Upper lobe of left lung (tissue), 6 donors: ENCODE data around the gene MECP2. TPM values are rescaled to one million over a fixed set of nuclear protein-coding genes. Genes with fewer than 3 reads are reported as not detected.

Source experiments
- ATAC-seq, 2 donors: fragments of 200-7000 bp; cut with Tn5 transposase; one replicate each; pipeline ENCODE4 v1.9.1; 2022; ENCODE audit warnings: mild to moderate bottlenecking in 2 of 2, moderate library complexity in 2 of 2; ENCODE audit not compliant: low FRiP score in 2 of 2
- DNase-seq, 2 donors: peaks; one replicate each; pipeline ENCODE4 v3.0.0-alpha.2; 2019 to 2020
- H3K27ac ChIP-seq, 4 donors: fragments of 200-600 bp; sonication (generic); one replicate each; pipeline ENCODE4 v1.5.1; 2016 to 2019
- H3K27me3 ChIP-seq, 4 donors: fragments of 200-600 bp; sonication (generic); one replicate each; pipeline ENCODE4 v1.5.1; 2017 to 2019
- H3K36me3 ChIP-seq, 4 donors: fragments of 200-600 bp; sonication (generic); one replicate each; pipeline ENCODE4 v1.5.1; 2016 to 2019
- H3K4me1 ChIP-seq, 4 donors: fragments of 200-600 bp; sonication (generic); one replicate each; pipeline ENCODE4 v1.5.1; 2018 to 2019
- H3K4me3 ChIP-seq, 4 donors: fragments of 200-600 bp; sonication (generic); one replicate each; pipeline ENCODE4 v1.5.1; 2017 to 2019; ENCODE audit warnings: mild to moderate bottlenecking in 2 of 4, moderate library complexity in 1 of 4
- H3K9me3 ChIP-seq, 4 donors: fragments of 200-600 bp; sonication (generic); one replicate each; pipeline ENCODE4 v1.5.1; 2018 to 2019
- EP300 ChIP-seq, 4 donors: sonication (generic); formaldehyde crosslinking; IDR thresholded peaks; one replicate each; pipeline ENCODE4 v1.5.1; 2017; ENCODE audit warnings: antibody characterized with exemption in 4 of 4, control low read depth in 2 of 4
- POLR2A ChIP-seq, 4 donors: fragments of 450-650 bp; IDR thresholded peaks; one replicate each; pipeline ENCODE4 v1.5.1; 2016 to 2017; ENCODE audit warnings: antibody characterized with exemption in 4 of 4, mild to moderate bottlenecking in 2 of 4
- POLR2AphosphoS5 ChIP-seq, 2 donors: sonication (generic); formaldehyde crosslinking; IDR thresholded peaks; one replicate each; pipeline ENCODE4 v1.5.1; 2017; ENCODE audit warnings: antibody characterized with exemption in 2 of 2
- WGBS, 2 donors: methylation state at CpG; one replicate each; pipeline ENCODE4 v1.1.5; 2017 to 2018; 5-methylcytosine and 5-hydroxymethylcytosine counted together
- total RNA-seq, 6 donors: library from RNA; depleted of rRNA in 4 of 6; stranded (reverse); fragments of >200 nt in 4 of 6; gene quantifications; one replicate each; pipeline versions ENCODE4 v1.1.0 to v1.2.1, GENCODE V29; 2016 to 2021
- TF ChIP-seq, protein P1 (sequence below), 6 experiments: fragments of 450-650 bp in 4 of 6; fragments of 200-600 bp in 2 of 6; sonication (generic) in 2 of 6; IDR thresholded peaks; one replicate each; pipeline ENCODE4 v1.5.1; 2016 to 2019; ENCODE audit warnings: antibody characterized with exemption in 6 of 6
- donor health status: DM: no; HTN: no; CAD: no; lungs with moderate emphysema.
- donor health status: DM: no; HTN: yes; CAD: no; lungs with severe emphysema.

Gene MECP2
- total RNA-seq, 6 donors from 2014 or later, result 43.3 to 110 (median 59.3) TPM

DNA sequence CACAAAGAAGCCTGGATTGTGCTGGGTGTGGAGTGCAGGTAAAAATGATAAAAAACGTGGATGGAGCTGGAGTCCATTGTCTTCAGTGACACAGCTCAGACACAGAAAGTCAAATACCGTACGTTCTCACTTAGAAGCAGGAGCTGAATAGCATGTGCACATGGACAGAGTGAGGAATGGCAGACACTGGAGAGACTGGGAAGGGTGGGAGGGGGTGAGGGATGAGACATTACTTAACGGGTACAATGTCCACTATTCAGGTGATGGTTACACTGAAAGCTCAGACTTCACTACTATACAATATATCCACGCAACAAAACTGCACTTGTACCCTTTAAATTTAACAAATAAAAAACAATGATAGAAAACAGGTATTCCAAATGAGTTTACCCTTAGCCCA is 59.8 kb downstream of the MECP2 start:
- H3K27ac ChIP-seq, result no peak overlapping the region

DNA sequence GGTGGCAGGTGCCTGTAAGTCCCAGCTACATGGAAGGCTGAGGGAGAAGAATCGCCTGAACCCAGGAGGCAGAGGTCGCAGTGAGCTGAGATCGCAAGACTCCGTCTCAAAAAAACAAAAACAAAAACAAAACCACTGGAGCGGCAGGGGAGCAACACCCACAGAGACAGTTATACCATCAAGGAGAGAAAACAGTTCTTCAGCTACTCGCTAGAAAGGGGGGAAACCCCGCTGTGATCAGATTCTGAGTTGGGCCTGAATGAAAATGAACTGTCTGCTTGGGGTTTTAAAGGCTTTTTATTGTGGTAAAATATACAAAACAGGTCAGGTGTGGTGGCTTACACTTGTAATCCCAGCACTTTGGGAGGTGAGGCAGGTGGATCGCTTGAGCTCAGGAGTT is 61.0 kb downstream of the MECP2 start:
- WGBS, 2 donors, result 73 to 89% methylated on average over 8 of the region's 8 CpGs
- ATAC-seq, result no peak
- H3K4me3 ChIP-seq, result no peak overlapping the region
- DNase-seq, result no peak
- peaks cover 0 to 19% (median 9%) of the 10 kb centered on the region in 4 donors for H3K4me1 ChIP-seq
- no peaks in the 10 kb centered on the region for H3K9me3 ChIP-seq
- H3K27me3 ChIP-seq, result peaks cover 0 to 3% (median 0%) of the 10 kb centered on the region in 4 donors
- no peak overlapping the region for H3K27ac ChIP-seq
- TF ChIP-seq, protein P1, sequence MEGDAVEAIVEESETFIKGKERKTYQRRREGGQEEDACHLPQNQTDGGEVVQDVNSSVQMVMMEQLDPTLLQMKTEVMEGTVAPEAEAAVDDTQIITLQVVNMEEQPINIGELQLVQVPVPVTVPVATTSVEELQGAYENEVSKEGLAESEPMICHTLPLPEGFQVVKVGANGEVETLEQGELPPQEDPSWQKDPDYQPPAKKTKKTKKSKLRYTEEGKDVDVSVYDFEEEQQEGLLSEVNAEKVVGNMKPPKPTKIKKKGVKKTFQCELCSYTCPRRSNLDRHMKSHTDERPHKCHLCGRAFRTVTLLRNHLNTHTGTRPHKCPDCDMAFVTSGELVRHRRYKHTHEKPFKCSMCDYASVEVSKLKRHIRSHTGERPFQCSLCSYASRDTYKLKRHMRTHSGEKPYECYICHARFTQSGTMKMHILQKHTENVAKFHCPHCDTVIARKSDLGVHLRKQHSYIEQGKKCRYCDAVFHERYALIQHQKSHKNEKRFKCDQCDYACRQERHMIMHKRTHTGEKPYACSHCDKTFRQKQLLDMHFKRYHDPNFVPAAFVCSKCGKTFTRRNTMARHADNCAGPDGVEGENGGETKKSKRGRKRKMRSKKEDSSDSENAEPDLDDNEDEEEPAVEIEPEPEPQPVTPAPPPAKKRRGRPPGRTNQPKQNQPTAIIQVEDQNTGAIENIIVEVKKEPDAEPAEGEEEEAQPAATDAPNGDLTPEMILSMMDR (IDR thresholded peaks at IDR 0.05), result no peak
- TF ChIP-seq EP300 (IDR thresholded peaks at IDR 0.05) (no peak), POLR2A (IDR thresholded peaks at IDR 0.05) (no peak), POLR2AphosphoS5 (IDR thresholded peaks at IDR 0.05) (no peak)
- H3K36me3 ChIP-seq, result peaks cover 0 to 9% (median 5%) of the 10 kb centered on the region in 4 donors

More for the DNA sequence above, 59.8 kb downstream of the MECP2 start:
- Histone ChIP-seq H3K4me1 (peaks cover 3 to 31% (median 20%) of the 10 kb centered on the region in 4 donors), H3K27me3 (peaks cover 0 to 3% (median 0%) of the 10 kb centered on the region in 4 donors), H3K9me3 (no peaks in the 10 kb centered on the region), H3K36me3 (no peaks in the 10 kb centered on the region), H3K4me3 (no peak overlapping the region)
- WGBS, 2 donors, result 79 to 85% methylated on average over 5 of the region's 5 CpGs
- TF ChIP-seq, protein P1 (IDR thresholded peaks at IDR 0.05), result no peak
- no peak for TF ChIP-seq POLR2A (IDR thresholded peaks at IDR 0.05)
- TF ChIP-seq POLR2AphosphoS5 (IDR thresholded peaks at IDR 0.05), result no peak
- no peak for TF ChIP-seq EP300 (IDR thresholded peaks at IDR 0.05)
- no peak for ATAC-seq
- DNase-seq, result no peak

DNA sequence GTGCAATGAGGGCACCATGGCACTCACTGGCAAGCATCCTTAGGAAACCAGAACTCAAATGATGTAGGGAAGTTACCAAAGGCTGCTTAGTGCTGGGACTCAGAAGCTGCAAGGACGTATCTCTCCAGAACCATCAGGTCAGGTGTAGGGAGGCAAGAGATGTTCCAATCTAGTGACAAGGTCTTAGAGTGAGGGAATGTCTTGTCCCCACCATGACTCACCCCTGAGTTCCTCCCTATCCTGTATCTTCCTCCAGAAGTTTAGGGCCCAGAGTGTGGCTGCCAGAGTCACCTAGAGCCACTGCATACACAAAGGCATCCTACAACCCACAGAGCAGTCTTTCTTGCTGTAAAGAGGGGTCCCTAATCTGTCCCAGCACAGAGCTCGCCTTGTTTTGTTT is 63.7 kb downstream of the MECP2 start:
- no peak overlapping the region for H3K4me3 ChIP-seq
- no peaks in the 10 kb centered on the region for H3K9me3 ChIP-seq
- DNase-seq (no peak), ATAC-seq (no peak)
- 94 to 100% methylated on average over 1 to 2 of the region's 2 CpGs for WGBS, 2 donors
- H3K36me3 ChIP-seq, result peaks cover 0 to 33% (median 21%) of the 10 kb centered on the region in 4 donors
- no peak overlapping the region for H3K27ac ChIP-seq
- TF ChIP-seq EP300 (IDR thresholded peaks at IDR 0.05) (no peak), POLR2A (IDR thresholded peaks at IDR 0.05) (no peak), POLR2AphosphoS5 (IDR thresholded peaks at IDR 0.05) (no peak)
- TF ChIP-seq, protein P1 (IDR thresholded peaks at IDR 0.05), result no peak
- no peaks in the 10 kb centered on the region for H3K27me3 ChIP-seq
- H3K4me1 ChIP-seq, result no peaks in the 10 kb centered on the region

DNA sequence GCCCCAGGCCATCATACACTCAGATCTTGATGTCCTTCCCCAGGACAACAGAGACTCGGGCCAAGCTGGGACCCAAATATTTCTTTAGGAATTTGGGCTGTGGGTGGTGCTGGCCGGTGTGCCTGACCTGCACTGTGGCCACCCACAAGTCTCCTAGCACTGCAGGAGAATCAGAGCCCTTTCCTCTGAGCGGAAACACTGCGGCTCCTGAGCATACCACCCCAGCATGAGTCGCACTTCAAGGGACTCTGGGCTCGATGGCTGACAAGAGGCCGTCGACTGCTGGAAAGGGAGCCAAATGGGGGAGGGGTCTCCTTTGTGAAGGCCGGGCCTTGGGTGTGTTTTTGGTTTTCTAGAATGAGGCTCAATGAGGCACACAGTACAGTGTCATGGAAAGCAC is 64.9 kb downstream of the MECP2 start:
- no peak overlapping the region for H3K4me3 ChIP-seq
- no peaks in the 10 kb centered on the region for H3K9me3 ChIP-seq
- DNase-seq (no peak), ATAC-seq (no peak)
- H3K4me1 ChIP-seq, result no peaks in the 10 kb centered on the region
- WGBS, 2 donors, result 40 to 89% methylated on average over 1 to 8 of the region's 9 CpGs
- no peaks in the 10 kb centered on the region for H3K27me3 ChIP-seq
- no peak overlapping the region for H3K27ac ChIP-seq
- TF ChIP-seq POLR2A (IDR thresholded peaks at IDR 0.05) (no peak), POLR2AphosphoS5 (IDR thresholded peaks at IDR 0.05) (no peak), EP300 (IDR thresholded peaks at IDR 0.05) (no peak)
- TF ChIP-seq, protein P1 (IDR thresholded peaks at IDR 0.05), result no peak
- peaks cover 0 to 43% (median 21%) of the 10 kb centered on the region in 4 donors for H3K36me3 ChIP-seq

DNA sequence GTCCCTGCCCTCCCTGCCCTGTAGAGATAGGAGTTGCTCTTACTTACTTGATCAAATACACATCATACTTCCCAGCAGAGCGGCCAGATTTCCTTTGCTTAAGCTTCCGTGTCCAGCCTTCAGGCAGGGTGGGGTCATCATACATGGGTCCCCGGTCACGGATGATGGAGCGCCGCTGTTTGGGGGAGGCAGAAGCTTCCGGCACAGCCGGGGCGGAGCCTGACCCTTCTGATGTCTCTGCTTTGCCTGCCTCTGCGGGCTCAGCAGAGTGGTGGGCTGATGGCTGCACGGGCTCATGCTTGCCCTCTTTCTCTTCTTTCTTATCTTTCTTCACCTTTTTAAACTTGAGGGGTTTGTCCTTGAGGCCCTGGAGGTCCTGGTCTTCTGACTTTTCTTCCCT is 65.4 kb downstream of the MECP2 start:
- no peaks in the 10 kb centered on the region for H3K4me1 ChIP-seq
- no peak overlapping the region for H3K27ac ChIP-seq
- no peaks in the 10 kb centered on the region for H3K27me3 ChIP-seq
- 83 to 89% methylated on average over 3 to 11 of the region's 11 CpGs for WGBS, 2 donors
- no peaks in the 10 kb centered on the region for H3K9me3 ChIP-seq
- DNase-seq, result no peak
- no peak for ATAC-seq
- H3K36me3 ChIP-seq, result peaks cover 0 to 48% (median 21%) of the 10 kb centered on the region in 4 donors
- TF ChIP-seq EP300 (IDR thresholded peaks at IDR 0.05) (no peak), POLR2A (IDR thresholded peaks at IDR 0.05) (no peak), POLR2AphosphoS5 (IDR thresholded peaks at IDR 0.05) (no peak)
- TF ChIP-seq, protein P1 (IDR thresholded peaks at IDR 0.05), result no peak
- no peak overlapping the region for H3K4me3 ChIP-seq
